Trophoblast cell (in vitro differentiated cells and primary cell): Measurements from ENCODE around the gene RPIA.
A peak's percentile ranks its signal among the peaks of the same experiment; 100 is the strongest.

Source experiments
- DNase-seq, 2 donors: peaks; one replicate each; pipeline ENCODE4 v3.0.0-alpha.2; 2016
- H2AFZ ChIP-seq: 2 replicates; pipeline ENCODE4 v1.6.1; 2013; ENCODE audit warnings: low read length, moderate library complexity, mild to moderate bottlenecking; ENCODE audit not compliant: insufficient read depth, poor library complexity
- H2AK5ac ChIP-seq: 2 replicates; pipeline ENCODE4 v1.6.1; 2013; ENCODE audit warnings: mild to moderate bottlenecking, low read length
- H2BK120ac ChIP-seq: 2 replicates; pipeline ENCODE4 v1.6.1; 2013; ENCODE audit warnings: low read length, mild to moderate bottlenecking, moderate library complexity; ENCODE audit not compliant: insufficient read depth, poor library complexity
- H2BK12ac ChIP-seq: 2 replicates; pipeline ENCODE4 v1.6.1; 2013; ENCODE audit warnings: mild to moderate bottlenecking, low read length, moderate library complexity
- H2BK5ac ChIP-seq: 2 replicates; pipeline ENCODE4 v1.6.1; 2013; ENCODE audit warnings: low read length, low read depth, moderate library complexity, mild to moderate bottlenecking; ENCODE audit not compliant: poor library complexity
- H3K14ac ChIP-seq: 2 replicates; pipeline ENCODE4 v1.6.1; 2013; ENCODE audit warnings: mild to moderate bottlenecking, low read length
- H3K18ac ChIP-seq: 2 replicates; pipeline ENCODE4 v1.6.1; 2013; ENCODE audit warnings: mild to moderate bottlenecking, low read length
- H3K23ac ChIP-seq: 2 replicates; pipeline ENCODE4 v1.6.1; 2013; ENCODE audit warnings: low read length
- H3K27ac ChIP-seq: 2 replicates; pipeline ENCODE4 v1.5.1; 2013; ENCODE audit warnings: low read depth, mild to moderate bottlenecking, inconsistent platforms, low read length, moderate library complexity
- H3K27me3 ChIP-seq: 2 replicates; pipeline ENCODE4 v1.6.1; 2013; ENCODE audit warnings: inconsistent platforms, mild to moderate bottlenecking, low read length, moderate library complexity; ENCODE audit not compliant: insufficient read depth
- H3K36me3 ChIP-seq, 2 experiments: 1 replicate in 1 of 2; 2 replicates in 1 of 2; pipeline ENCODE4 v1.6.1; 2013; ENCODE audit warnings: low read length in 2 of 2, mild to moderate bottlenecking in 2 of 2, moderate library complexity in 1 of 2; ENCODE audit not compliant: insufficient read depth in 2 of 2, control insufficient read depth in 1 of 2
- H3K4ac ChIP-seq: 2 replicates; pipeline ENCODE4 v1.6.1; 2013; ENCODE audit warnings: low read depth, mild to moderate bottlenecking, low read length, moderate library complexity
- H3K4me1 ChIP-seq, 2 experiments: 1 replicate in 1 of 2; 2 replicates in 1 of 2; pipeline ENCODE4 v1.6.1; 2013; ENCODE audit warnings: low read length in 2 of 2, mild to moderate bottlenecking in 2 of 2, moderate library complexity in 1 of 2; ENCODE audit not compliant: insufficient read depth in 2 of 2, control insufficient read depth in 1 of 2
- H3K4me2 ChIP-seq: 2 replicates; pipeline ENCODE4 v1.6.1; 2013; ENCODE audit warnings: inconsistent platforms, mild to moderate bottlenecking, low read length, moderate library complexity
- H3K4me3 ChIP-seq: 2 replicates; pipeline ENCODE4 v1.5.1; 2013; ENCODE audit warnings: mild to moderate bottlenecking, low read depth, low read length, inconsistent platforms
- H3K79me1 ChIP-seq: one replicate; pipeline ENCODE4 v1.6.1; 2013; ENCODE audit warnings: low read length
- H3K79me2 ChIP-seq: 2 replicates; pipeline ENCODE4 v1.6.1; 2013; ENCODE audit warnings: low read length, mild to moderate bottlenecking; ENCODE audit not compliant: control insufficient read depth, insufficient read depth, poor library complexity
- H3K9ac ChIP-seq: 2 replicates; pipeline ENCODE4 v1.6.1; 2013; ENCODE audit warnings: mild to moderate bottlenecking, low read length
- H3K9me3 ChIP-seq: 2 replicates; pipeline ENCODE4 v1.6.1; 2013; ENCODE audit warnings: low read depth, mild to moderate bottlenecking, control low read depth, inconsistent platforms, low read length; ENCODE audit not compliant: insufficient read depth
- H4K12ac ChIP-seq: 2 replicates; pipeline ENCODE4 v1.6.1; 2013; ENCODE audit warnings: low read depth, mild to moderate bottlenecking, low read length, moderate library complexity
- H4K8ac ChIP-seq: 2 replicates; pipeline ENCODE4 v1.6.1; 2013; ENCODE audit warnings: low read depth, mild to moderate bottlenecking, low read length, moderate library complexity
- H4K91ac ChIP-seq: one replicate; pipeline ENCODE4 v1.6.1; 2013; ENCODE audit warnings: low read depth, mild to moderate bottlenecking, low read length, moderate library complexity
- WGBS: extraction: QIAGEN DNeasy Blood & Tissue Kit; methylation state at CpG from one replicate; pipeline ENCODE4 v1.1.7; 2013; ENCODE audit warnings: missing lambda C conversion rate; ENCODE audit not compliant: insufficient read length, insufficient coverage; ENCODE audit errors: extremely low coverage; 5-methylcytosine and 5-hydroxymethylcytosine counted together

Gene RPIA

DNA sequence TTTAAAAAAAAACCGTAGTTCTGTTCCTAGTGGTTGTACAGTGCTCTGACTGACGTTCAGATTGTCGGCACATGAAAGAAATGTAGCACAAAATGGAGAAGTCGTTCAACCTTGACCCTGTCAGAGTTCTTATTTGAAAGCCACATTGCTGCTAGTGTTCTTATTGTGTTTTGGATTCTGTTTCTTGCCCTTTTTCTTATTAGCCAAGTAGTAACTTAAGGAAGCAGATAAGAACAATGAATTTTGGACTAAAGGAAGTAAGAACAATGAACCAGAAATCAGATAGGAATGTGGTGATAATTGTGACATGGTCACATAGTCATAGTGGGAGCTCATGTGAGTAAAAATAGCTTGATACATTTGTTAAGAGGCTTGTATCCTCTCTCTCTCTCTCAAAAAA, 45.9 kb downstream of the RPIA start:
- H3K79me2 ChIP-seq = no peaks in the 10 kb centered on the region
- no peak overlapping the region for H3K4me2 ChIP-seq
- H3K4me3 ChIP-seq = no peak overlapping the region
- H3K79me1 ChIP-seq = peaks cover 2% of the 10 kb centered on the region
- no peaks in the 10 kb centered on the region for H3K27me3 ChIP-seq
- WGBS = no CpG with 5 or more reads among the region's 4 CpGs
- peaks cover 0 to 3% of the 10 kb centered on the region in 2 experiments for H3K4me1 ChIP-seq
- no peak overlapping the region for H3K9ac ChIP-seq
- no peak overlapping the region for H3K18ac ChIP-seq
- no peak overlapping the region for H3K4ac ChIP-seq
- H2BK120ac ChIP-seq = no peak overlapping the region
- no peak overlapping the region for H3K23ac ChIP-seq
- DNase-seq = no peak
- H3K36me3 ChIP-seq = peaks cover 2 to 9% of the 10 kb centered on the region in 2 experiments
- H3K14ac ChIP-seq = no peak overlapping the region
- no peak overlapping the region for H4K12ac ChIP-seq
- H3K9me3 ChIP-seq = no peaks in the 10 kb centered on the region
- no peak overlapping the region for H2BK12ac ChIP-seq
- H4K8ac ChIP-seq = no peak overlapping the region
- no peak overlapping the region for H4K91ac ChIP-seq
- H2AK5ac ChIP-seq = no peak overlapping the region
- no peak overlapping the region for H3K27ac ChIP-seq
- H2BK5ac ChIP-seq = no peak overlapping the region
- no peak overlapping the region for H2AFZ ChIP-seq

DNA sequence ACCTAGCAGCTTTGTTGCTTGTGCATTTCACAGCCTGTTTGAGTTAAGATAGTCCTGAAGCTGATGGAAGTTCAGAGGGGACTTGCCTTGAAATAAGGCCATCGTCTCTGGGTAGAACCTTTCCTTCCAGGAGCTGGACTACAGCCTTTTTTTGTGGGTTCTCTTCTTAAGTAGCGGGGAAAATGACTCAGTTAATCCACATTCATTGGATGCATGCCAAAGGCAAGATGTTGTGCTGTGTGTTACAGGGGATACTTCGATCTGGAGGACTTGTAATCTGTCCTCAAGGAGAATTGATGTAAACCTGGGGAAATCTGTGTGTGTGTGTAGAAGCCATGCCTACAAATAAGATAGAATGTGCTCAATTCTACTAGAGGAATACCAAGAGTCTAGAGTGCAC, 46.8 kb downstream of the RPIA start:
- H2AK5ac ChIP-seq = no peak overlapping the region
- no peak overlapping the region for H3K4ac ChIP-seq
- H3K79me1 ChIP-seq = peaks cover under 1% of the 10 kb centered on the region
- H3K27ac ChIP-seq = no peak overlapping the region
- peaks cover 2 to 9% of the 10 kb centered on the region in 2 experiments for H3K36me3 ChIP-seq
- H4K12ac ChIP-seq = no peak overlapping the region
- no peak overlapping the region for H3K9ac ChIP-seq
- WGBS = no CpG with 5 or more reads among the region's 3 CpGs
- H3K4me3 ChIP-seq = no peak overlapping the region
- H3K4me1 ChIP-seq = peaks cover 0 to 3% of the 10 kb centered on the region in 2 experiments
- H3K4me2 ChIP-seq = no peak overlapping the region
- no peak overlapping the region for H3K18ac ChIP-seq
- H3K9me3 ChIP-seq = no peaks in the 10 kb centered on the region
- no peak overlapping the region for H2BK120ac ChIP-seq
- no peak for DNase-seq
- no peak overlapping the region for H4K8ac ChIP-seq
- H2BK5ac ChIP-seq = no peak overlapping the region
- no peak overlapping the region for H3K14ac ChIP-seq
- H3K27me3 ChIP-seq = no peaks in the 10 kb centered on the region
- H3K79me2 ChIP-seq = no peaks in the 10 kb centered on the region
- H2BK12ac ChIP-seq = no peak overlapping the region
- no peak overlapping the region for H3K23ac ChIP-seq
- H4K91ac ChIP-seq = no peak overlapping the region
- no peak overlapping the region for H2AFZ ChIP-seq

DNA sequence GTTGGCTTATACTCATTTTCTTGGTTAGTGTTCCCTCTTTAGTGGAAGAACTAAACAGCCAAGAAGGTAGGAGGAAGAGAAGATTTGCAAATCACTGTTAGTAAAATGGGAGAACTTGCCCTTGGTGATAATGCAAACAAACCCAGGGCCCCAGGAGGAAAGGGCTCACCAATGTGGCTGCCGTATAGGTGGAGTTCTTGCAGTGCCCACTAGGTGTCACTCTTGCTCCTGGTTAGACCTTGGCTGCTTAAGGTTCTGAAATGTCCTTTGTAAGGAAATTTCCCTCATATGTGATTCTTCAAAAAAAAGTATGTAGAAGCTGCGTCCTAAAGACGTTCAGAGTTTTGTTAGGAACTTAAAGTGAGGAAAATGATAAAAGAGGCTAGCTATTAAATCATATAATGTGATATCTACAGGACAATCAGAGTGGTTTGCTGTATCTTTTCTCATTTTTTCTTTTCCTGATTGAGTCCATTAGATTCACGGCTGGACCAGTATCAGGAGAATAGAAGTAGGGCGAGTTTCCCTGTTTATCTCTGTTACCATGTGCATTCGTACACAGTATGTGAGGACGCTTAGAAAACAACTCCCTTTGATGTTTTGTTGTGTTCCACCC, 48.6 kb downstream of the RPIA start:
- Histone ChIP-seq H3K27me3 (no peaks in the 10 kb centered on the region), H3K27ac (no peak overlapping the region), H3K18ac (no peak overlapping the region), H4K91ac (no peak overlapping the region), H3K4ac (no peak overlapping the region), H3K4me2 (no peak overlapping the region), H4K8ac (no peak overlapping the region), H2AK5ac (no peak overlapping the region), H3K9ac (no peak overlapping the region), H2BK120ac (no peak overlapping the region), H3K9me3 (no peaks in the 10 kb centered on the region), H3K23ac (no peak overlapping the region), H2AFZ (no peak overlapping the region), H3K4me3 (no peak overlapping the region), H2BK12ac (no peak overlapping the region), H3K4me1 (peaks cover 0 to 3% of the 10 kb centered on the region in 2 experiments), H3K79me2 (no peaks in the 10 kb centered on the region), H2BK5ac (no peak overlapping the region), H3K14ac (no peak overlapping the region), H4K12ac (no peak overlapping the region), H3K79me1 (no peaks in the 10 kb centered on the region), H3K36me3 (peaks cover 2 to 9% of the 10 kb centered on the region in 2 experiments)
- DNase-seq = peak; percentile 72 to 86
- no CpG with 5 or more reads among the region's 7 CpGs for WGBS

DNA sequence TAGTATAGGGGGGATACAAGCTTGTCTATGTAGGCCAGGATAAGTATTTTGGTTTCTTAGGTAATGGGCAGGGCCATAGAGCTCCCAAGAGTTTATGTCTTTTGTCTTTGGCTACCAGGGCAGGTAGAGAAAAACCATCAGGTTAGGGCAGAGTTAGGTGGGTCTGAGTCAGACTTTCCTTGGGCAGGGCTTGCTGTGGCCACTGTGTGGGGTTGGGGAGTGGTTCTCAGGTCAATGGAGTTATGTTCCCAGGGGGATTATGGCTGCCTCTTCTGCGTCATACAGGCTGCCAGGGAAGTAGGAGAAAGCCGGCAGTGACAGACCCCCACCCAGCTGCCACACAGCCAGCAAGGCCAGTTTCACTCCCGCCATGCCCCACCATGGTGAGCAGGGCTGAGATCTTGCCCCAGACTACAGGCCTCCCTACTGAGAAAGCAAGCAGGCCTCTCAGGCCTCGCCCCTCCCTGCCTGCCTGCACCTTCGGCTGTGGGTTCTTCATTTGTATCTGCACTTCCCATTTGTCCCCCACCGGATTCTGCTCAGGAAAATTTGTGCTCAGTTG, 55.5 kb downstream of the RPIA start:
- WGBS = no CpG with 5 or more reads among the region's 6 CpGs
- no peak overlapping the region for H4K91ac ChIP-seq
- H3K27me3 ChIP-seq = no peaks in the 10 kb centered on the region
- no peak for DNase-seq
- H3K4ac ChIP-seq = no peak overlapping the region
- H3K9ac ChIP-seq = no peak overlapping the region
- no peaks in the 10 kb centered on the region for H3K9me3 ChIP-seq
- H2BK5ac ChIP-seq = no peak overlapping the region
- H3K36me3 ChIP-seq = peaks cover 5 to 6% of the 10 kb centered on the region in 2 experiments
- H3K4me3 ChIP-seq = no peak overlapping the region
- no peak overlapping the region for H3K4me2 ChIP-seq
- H3K79me2 ChIP-seq = no peaks in the 10 kb centered on the region
- H2AK5ac ChIP-seq = no peak overlapping the region
- no peak overlapping the region for H3K23ac ChIP-seq
- no peak overlapping the region for H3K27ac ChIP-seq
- no peak overlapping the region for H4K12ac ChIP-seq
- H2BK120ac ChIP-seq = no peak overlapping the region
- no peak overlapping the region for H3K14ac ChIP-seq
- H2AFZ ChIP-seq = no peak overlapping the region
- H3K79me1 ChIP-seq = no peaks in the 10 kb centered on the region
- no peak overlapping the region for H2BK12ac ChIP-seq
- H3K18ac ChIP-seq = no peak overlapping the region
- H4K8ac ChIP-seq = no peak overlapping the region
- no peaks in the 10 kb centered on the region for H3K4me1 ChIP-seq
